Measurements from ENCODE around the gene PEPD.

Gene PEPD

DNA sequence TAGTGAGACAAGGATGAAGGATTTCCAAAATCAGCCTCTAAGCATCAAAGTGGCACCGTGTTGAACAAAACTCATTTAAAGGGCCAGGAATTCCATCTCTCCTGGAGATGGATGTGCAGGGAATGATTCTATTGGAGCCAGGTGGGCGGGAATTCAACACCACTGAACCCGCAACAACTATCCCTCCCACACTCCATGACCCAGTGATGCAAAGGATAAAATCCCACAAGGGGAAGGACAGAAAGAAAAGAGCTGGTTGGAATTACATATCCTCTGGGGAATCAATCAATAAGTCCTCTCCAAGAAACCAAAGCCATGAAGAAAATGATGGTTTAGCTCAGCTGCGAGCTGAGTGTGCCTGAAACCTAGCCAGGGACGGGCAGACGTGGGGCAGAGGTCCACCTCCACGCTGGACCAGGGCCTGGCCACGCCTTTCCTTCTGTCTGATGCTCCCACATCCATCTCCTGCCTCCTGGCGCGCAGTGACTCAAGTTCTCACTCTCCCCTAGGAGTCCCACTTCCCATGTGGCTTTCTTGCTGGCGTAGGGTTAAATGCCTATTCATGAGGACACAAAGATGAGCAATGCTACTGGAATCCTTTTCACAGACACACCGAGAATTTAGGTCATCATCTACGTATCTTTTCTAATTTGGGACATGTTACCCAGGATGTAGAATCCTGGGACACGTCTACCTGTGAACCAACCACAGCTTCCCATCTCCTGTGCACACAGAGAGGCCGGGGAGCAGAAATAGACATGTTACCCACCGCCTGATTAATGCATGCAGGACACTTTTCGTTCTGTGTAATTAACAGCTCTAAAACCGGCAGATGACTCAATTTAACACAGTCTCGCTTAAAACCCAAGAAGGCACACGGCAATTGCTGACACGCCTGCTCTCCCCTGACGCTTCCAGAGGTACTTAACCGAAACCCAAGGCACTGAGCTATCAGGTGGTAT lies 48.6 kb downstream of the PEPD start:
- DNase-seq (ENCODE audit: low read depth in 2 of 2), result no peak

DNA sequence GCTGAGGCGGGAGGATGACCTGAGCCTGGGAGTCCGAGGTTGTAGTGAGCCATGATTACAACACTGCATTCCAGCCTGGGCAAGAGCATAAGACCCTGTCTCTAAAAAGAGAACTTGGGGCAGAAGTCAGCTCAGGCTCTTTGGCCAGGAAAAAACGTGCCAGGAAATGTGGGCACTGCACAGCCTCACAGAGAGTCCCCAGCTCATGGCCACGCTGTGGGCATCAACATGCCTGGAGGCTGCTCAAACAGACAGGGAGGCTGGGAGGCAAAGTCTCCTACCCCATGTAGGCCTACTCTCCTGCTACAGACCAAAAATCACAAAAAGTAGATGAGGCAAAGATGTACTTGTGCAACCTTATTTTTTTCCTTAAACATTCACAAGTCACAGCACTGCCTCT lies 49.4 kb downstream of the PEPD start:
- DNase-seq (ENCODE audit: low read depth in 2 of 2), result no peak

DNA sequence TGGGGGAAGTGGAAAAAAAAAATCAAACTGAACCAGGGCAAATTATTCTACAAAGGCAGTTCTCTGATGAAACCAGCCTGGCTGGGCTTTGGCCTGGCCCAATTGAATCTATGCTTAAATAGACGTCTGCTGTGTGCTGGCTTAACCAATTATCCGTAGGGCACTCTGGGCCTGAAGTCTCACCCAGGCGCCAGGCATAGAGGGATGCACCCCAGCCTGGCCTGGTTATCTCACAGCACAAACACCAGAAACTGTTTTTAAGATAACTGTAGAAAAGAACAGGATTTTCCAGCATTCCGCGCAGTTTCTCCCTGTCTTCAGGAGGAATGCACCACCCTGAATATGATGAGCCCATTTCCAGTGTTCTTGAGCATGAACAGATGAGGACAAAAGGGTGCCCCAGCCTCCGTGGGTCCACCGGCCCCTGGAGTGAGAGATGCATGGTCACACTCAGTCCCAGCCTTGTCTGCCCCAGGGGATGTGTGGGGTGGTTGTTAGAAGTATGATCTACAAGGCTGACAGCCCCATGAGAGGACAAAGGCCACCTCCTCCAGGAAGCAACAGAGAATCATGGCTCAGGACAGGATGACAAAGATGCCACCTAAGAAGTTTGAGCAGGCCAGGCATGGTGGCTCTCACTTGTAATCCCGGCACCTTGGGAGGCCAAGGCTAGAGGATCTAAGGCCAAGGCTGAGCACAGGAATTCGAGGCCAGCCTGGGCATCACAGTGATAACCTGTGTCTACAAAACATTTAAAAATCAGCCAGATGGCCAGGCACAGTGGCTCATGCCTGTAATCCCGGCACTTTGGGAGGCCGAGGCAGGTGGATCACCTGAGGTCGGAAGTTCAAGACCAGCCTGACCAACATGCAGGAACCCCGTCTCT lies 50.2 kb downstream of the PEPD start:
- DNase-seq (ENCODE audit: low read depth in 2 of 2), result no peak

DNA sequence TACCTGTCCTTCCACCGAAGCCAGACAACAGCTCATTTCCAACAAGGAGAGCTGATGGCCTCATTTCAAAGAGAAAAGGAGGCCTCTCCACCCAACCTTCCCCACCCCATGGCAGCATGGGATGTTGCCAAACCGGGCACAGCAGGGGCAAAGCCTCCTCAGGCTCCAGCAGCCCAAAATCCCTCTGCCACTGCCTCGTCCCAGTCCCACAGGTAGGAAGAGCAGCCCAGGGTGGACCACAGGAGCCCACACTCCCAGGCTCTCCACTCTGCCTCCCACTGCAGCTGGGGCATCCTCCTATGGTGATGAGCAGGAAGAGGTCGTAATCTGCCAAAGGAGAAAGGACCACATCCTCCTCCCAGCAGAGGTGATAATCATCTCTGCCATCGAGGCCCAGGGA lies 50.9 kb downstream of the PEPD start:
- no peak for DNase-seq (ENCODE audit: low read depth in 2 of 2)

DNA sequence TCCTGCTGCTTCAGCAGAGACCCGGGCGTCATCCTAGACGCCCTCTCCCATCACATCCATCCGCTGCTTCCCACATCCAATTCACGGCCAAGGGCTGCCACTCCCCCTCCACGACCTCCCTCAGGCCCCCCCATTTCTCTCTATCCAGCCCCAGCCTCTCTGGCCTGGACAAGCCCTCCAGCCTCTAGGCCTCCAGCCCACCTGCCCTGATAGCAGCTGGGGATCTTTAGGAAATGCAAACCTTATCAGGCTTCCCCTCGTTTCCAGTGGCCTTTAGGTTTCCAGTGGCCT lies 51.6 kb downstream of the PEPD start:
- DNase-seq (ENCODE audit: low read depth in 2 of 2), result no peak

DNA sequence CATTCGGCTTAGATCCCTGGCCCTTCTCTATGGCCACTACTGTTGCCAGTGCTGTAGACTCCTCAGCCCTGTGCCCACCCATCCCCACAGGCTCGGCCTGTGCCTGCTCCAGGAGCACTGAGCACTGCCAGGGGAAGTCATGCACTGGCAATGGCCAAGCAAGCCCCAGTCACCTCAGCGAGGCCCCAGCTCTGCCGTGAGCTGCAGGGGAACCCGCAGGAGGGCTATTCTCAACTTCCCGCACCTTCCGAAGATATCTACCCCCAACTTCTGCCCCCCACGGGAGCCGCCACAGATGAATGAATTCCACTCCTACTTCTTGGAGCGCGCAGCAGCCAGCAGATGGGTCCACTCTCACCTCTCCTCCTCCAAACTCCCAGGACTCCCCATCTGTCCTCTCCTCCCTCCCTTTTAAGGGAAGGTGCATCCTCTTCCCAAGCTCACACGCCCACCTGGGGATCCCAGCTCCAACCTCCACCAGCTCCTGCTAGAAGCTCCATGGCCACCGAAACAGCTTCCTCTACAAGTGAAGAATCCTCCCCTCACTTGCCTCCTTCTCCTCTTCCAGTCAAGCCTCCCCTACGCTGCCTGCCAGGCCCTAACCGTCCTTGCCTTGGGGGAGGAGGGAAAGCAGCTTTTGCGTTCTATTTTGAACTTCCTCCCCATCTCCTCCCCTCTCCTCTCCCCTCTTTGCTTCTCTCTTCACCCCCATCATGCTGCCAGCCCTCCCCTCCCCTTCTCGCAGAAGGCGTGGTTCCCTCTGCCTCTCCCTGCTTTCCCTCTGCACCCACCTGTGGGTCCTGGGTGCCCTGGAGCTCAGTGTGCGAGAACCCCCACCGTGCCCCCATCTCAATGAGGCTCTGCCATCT lies 52.2 kb downstream of the PEPD start:
- DNase-seq (ENCODE audit: low read depth in 2 of 2), result no peak

DNA sequence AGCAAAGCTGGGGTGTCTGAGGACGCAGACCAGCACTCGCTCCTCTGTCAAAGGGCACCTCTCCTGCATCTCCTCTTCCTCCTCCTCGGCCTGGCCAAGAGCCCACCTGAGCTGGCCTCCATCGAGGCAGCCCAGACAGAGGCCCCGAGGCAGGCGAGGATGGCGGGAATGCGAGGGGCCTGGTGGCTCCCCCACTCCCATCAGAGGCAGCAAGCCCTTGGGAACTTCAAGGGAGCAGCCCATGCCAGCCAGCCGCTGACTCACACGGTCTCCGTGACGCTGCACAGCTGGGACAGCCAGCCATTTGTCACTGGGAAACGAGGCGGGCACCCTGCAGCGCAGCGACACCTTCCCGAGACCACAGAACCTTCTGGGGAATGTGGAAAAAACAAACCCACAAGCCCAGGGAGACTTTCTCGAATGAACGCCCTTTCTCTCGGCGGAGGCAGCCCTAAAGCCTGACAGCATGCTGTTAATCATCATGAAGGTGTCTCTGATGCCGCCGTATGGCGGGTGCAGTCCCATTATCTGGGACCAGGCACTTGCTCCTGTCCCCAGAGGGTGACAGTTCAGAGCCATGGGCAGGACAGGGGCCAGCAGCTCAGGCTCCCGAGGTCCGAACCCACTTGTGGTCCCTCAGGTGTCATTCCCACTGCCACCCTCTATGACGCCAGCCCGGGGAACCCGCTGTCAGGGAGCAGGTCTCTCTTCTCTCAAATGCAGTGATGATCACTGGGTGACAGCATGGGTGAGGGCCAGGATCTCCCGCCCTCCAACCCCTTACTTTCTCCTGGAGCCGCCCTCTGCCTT lies 53.0 kb downstream of the PEPD start:
- DNase-seq (ENCODE audit: low read depth in 2 of 2), result no peak

DNA sequence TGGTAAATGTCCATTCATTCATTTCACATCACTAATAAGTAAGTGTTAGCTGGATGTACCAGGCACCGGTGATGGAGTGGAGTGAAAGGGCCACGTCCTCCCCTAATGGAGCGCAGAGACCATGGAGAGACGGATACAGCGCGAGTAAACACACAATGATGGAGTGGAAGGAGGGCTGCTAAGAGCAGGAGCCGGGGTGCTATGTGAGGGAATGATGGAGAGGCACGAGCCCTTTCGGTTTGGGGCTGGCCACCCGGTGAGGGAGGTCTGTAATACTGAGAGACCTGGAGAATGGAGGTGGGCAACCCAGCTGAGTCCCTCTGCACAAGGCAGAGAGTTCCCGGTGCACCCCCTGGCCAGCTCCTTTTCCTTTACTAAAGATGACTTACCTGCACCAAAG lies 53.7 kb downstream of the PEPD start:
- no peak for DNase-seq (ENCODE audit: low read depth in 2 of 2)

DNA sequence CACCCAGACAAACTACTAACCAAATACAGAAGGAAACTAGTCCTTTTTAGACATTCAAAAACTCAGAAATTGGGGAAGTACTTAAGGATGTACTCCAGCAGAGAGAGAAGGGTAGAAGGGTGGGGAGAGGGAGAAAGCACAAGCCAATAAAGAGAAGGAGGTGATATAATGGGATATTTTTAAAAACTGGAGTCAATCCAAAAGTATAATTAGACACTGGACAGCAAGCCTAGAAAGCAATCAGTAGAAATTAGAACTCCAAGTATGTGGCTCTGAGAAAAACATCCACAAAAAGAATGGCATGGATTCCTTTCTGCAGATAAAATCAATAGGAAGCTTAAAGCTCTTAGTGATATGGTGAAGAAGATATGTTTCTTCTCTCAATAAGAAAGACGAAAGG lies 55.8 kb downstream of the PEPD start:
- DNase-seq (ENCODE audit: low read depth in 2 of 2), result no peak

DNA sequence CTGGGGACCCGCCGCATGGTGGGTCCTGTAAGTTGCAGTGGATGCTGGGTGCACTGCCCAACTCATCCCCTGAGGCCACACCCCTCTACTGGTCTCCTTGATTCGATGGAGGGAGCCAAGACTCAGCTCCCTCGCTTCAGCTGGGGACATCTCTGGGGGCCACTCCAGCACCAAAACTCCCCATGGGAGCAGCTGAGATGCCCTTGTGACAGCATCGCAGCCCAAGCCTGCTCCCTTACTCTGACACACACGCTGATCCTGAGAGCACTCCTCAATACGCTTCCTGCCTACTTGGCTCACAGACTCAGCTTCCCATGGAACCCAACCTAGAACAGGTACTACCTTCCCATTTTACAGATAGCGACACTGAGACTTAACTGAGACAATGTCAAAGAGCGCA lies 56.2 kb downstream of the PEPD start:
- DNase-seq (ENCODE audit: low read depth in 2 of 2), result no peak

DNA sequence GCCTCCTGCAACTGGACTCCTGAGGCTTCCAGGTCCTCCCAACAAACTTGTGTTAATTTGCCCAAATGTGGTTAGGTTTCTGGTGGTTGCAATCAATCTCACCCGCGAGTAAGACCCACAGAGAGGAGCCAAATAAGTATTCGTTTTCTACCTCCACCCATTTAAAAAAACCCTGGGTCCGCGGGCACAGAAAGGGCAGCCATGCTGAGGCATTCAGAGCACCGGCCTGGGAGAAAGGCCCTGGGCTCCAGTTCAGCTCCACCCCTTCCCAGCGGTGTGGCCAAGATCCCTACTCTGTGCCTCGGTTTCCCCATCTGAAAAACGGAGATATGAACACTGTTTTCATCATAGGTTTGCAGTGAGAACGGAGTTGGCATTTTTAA lies 56.9 kb downstream of the PEPD start:
- no peak for DNase-seq (ENCODE audit: low read depth in 2 of 2)

DNA sequence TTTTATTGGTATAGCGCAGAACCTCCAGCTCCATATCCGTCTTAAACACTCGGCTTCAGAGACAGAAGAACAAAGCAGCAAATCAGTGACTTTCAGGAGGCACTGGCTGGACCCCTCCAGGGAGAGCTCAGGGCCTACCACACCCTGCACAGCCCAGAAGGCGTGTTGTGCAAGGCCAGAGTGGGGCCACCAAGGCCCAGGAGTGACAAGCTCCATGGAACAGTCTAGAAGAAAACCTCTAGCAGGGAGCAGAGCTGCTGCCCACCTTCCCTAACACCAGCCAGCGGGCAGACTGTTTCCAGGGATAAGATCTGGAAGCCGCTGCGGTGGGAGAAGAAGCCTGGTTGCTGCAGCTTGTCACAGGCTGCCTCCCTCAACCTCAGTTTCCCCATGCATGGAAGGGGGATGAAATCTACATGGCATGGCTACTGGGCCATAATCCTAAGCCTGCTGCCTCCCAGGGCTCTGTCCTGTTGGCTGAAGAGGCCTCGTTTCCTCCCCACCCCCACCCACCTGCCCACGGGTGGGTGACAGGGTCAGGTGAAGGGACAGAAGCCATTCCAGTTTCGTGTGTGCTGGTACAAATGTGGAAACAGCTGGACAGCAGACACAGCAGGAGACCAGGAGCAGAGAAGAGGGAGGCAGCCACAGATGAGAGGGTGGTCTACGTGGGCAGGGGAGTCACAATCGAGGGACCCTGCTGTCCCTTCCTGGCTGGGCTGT lies 57.4 kb downstream of the PEPD start:
- DNase-seq (ENCODE audit: low read depth in 2 of 2), result no peak

DNA sequence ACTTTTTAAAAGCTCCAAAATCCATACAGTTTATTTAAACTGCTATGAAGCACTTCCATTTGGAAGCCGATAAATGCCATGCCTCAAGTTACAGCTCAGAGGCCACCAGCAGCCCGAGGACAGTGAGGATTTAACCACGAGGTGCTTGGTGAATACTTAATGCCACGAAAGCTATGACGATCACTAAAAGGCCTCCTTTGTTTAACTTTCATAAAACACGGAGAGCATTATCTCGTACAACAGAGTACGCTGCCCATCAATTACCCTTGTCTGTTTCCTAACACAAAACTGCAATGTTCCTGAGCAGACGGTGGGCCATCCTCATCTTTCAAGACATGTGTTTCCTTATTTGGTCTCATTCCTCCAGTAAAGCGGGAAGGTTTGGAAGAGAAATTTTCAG lies 58.4 kb downstream of the PEPD start:
- DNase-seq (ENCODE audit: low read depth in 2 of 2), result no peak

DNA sequence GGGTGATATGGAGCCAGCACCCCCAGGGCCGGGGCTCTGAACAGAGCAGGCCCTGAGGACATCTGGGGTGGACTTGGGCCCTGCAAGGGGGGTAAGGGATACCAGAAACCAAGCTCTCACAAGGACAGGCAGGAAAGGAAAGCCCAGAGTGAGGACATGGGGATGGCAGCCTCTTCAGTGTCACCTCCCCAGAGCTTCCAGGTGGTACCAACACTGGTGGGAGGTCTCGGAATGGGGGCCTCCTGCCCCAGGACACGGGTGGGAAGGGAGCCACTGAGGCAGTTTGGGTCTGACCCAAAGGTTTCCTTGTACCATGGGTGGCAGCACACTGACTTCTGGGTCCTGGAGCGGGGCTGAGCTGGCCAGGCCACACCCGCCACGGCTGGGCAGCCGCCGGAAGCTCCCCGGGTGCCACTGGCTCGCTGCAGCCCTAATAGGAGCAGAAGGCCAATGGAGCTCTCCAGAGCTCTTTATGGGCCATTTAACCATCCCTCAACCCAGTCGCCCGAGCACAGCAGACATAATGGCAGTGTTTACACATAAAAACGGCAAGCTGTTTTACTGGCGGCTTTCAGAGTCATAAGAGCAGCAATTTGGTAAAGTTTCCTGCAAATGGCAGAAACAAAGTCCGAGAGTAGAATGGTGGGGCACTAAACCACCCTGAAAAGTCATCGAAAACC lies 59.3 kb downstream of the PEPD start:
- no peak for DNase-seq (ENCODE audit: low read depth in 2 of 2)

DNA sequence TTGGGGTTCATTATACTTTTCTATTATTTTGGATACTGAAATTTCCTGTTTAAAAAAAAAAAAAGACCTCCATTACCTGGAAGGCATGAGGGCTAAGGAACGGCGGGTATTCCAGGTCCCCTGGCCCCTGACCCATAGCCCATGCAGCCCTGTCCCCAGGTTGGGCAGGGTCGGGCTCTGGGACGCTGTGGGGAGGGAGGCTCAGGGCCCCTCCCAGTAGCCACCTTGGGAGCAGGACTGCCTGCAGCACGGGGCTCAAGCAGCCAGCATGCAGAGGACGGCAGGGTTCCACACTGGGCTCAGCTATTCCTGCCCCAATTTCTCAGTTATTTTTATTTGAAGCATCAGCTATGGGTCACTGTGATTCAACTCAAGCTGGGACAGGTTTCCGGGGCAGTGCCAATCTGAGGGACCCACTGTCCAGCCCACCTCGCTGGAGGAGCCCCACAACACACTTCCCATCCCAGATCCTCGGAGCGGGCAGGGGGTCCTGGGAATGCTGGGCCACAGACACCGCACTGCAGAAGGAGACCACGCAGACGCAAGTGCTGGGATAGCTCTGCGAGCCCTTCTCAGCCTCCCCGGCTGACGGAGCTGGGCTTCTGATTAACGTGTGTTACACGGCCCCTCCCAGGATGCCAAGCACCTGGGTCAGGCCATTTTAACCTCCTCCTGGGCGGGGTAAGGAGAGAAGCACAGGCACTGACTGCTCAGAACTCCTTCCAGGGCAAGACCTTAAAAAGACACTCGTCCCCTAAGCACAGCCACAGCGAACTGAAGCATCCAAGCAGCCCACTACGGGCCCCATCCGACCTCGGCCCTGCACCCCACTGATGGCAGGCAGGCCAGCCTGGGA lies 60.1 kb downstream of the PEPD start:
- DNase-seq (ENCODE audit: low read depth in 2 of 2), result no peak

DNA sequence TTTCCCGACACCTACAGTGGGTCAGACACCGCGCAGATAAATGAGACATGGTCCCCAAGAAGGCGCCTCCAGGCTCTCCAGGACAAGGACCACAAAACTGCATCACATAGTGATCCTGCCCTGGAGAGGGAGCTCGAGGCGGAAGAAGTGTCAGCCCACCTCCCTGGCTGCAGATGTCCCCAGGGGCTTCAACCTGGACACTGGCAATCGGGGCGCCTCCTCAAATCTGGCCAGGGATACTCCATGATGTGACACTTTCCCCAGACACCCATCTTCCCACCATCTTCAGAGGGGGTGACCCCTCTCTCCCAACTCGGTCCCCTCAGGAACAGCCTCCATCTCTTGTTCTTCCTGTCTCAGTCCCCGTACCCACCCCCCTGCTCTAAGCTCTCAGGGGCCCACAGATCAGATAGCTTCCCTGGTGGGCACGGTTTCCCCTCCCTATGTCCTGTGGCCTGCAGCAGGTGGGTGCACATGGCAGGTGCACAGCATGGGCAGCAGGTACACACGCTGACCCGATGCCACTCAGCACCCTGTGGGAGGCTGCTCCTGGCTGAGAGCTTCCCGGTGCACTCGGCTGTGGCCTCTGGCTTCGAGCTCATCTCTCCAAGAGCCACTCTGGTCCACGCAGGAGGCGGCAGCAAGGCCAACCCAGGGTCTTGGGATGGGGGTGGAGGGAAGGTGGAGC lies 61.2 kb downstream of the PEPD start:
- DNase-seq (ENCODE audit: low read depth in 2 of 2), result no peak

DNA sequence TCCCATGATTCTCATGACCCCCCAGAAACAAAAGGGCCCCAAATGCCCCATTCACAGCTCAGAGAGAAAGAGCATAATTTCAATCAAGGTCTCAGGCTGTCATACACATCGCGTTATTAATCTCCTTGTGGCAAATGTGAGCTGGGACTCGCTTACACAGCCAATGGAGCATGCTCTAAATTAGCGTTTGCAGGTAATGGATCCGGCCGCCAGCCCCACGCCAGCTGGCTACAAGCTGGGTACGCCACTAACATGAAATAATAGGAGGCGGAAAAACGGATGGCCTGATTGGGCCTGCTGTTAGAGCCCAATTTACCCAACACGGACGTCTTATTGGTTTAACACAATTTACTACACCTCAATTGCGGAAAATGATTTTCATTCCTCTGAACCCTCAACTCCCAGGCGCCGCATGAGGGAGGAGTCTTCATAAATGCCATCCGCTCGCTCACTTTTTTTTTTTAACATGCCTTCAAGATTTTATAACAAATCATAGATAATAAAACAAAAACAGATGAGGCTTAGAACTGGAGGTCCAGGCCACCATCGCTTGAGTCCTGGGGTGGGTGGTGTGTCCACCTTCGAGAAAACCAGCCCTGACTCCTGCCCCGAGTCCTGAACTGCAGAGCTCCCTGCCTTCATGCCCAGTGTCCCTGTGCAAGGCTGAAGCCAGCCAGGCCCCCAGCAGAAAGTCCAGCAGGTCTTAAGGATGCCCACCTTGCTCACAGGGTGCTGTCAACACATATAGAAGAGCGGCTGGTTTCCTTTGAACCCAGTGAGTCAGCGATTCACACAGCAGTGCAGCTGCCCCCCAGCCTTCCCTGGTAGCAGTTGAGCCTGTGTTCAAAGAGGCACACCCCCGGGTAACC lies 62.1 kb downstream of the PEPD start:
- DNase-seq (ENCODE audit: low read depth in 2 of 2), result no peak

Data from stimulated activated CD4-positive, alpha-beta T cell treated with anti-CD3 and anti-CD28 coated beads, Interleukin-15, amount 100 ng/mL, for 48 hours (primary cell).